Kidney capillary endothelial cell (primary cell): ENCODE measurements around the gene GPR132.
"Not testable (repeated sequence)": the region's sequence is repeated elsewhere in the genome, so short reads cannot be mapped to it uniquely, and the experiment has no call there.

Experiments
- DNase-seq: peaks from one replicate; pipeline ENCODE4 v3.0.0-alpha.2; 2018; ENCODE audit warnings: low spot score

GPR132 gene

GRCh38 chr14:105041841-105042765 lies 23.1 kb downstream of the GPR132 start:
- no peak for DNase-seq

DNA sequence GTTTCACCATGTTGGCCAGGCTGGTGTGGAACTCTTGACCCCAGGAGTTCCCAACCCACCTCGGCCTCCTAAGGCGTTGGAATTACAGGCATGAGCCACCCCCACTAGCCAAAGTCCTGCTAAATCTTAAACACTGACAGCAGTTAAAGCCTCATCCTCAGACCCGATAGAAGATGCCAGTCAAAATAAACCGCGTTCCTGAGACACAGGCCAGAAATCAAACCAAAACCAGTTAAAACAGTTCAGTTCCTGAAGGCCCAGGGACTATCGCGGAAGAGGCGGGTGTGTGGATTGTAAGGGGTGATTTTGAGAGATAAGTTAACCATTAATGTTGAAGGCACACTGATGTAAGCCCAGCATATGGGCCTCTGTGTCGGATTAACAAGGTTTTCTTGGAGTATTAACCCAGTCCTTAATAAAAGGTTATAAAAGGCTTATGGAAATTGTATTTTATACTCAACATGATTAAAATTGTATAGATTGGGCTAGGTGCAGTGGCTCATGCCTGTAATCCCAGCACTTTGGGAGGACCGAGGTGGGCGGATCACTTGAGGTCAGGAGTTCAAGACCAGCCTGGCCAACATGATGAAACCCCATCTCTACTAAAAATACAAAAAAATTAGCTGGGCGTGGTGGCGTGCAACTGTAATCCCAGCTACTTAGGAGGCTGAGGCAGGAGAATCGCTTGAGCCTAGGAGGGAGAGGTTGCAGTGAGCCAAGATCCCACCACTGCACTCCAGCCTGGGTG lies 25.6 kb downstream of the GPR132 start:
- no peak for DNase-seq

- DNase-seq = not testable (repeated sequence)
Observed at GRCh38 chr14:105035616-105036015, 29.6 kb downstream of the GPR132 start.

DNA sequence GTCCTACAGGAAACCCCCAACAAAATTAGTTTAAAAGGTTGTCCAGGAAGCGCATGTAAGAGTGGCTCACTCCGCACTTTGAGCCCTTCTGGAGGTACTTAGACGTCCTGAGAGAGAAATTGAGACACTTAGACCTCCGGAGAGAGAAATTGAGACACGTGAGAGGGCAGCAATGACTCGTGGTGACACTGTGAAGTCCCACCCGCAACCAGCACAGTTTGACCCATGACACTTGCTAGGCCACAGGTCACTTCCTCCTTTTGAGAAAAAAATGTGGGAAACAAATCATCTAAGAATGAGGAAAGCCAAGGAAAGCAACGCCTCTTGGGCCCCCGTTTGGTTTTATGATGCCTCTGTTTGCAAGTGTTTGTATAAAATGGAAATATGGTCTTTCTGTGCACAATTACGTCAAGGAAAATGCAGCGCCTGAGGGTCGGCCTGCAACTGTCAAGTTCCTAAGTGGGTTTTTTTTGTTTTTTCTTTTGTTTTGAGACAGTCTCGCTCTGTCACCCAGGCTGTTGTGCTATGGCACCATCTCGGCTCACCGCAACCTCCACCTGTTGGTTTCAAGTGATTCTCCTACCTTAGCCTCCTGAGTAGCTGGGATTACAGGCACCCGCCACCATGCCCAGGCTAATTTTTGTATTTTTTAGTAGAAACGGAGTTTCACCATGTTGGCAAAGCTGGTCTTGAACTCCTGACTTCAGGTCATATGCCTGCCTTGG lies 30.8 kb downstream of the GPR132 start:
- DNase-seq = no peak

GRCh38 chr14:105033412-105033900 lies 31.8 kb downstream of the GPR132 start:
- not testable (repeated sequence) for DNase-seq

DNA sequence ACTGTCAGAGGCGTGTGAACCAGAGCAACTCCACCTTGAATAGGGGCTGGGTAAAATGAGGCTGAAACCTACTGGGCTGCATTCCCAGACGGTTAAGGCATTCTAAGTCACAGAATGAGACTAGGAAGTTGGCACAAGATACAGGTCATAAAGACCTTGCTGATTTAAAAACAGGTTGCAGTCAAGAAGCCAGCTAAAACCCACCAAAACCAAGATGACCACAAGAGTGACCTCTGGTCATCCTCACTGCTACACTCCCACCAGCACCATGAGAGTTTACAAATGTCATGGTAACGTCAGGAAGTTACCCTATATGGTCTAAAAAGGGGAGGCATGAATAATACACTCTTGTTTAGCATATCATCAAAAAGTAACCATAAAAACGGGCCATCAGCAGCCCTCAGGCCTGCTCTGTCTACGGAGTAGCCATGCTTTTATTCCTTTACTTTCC lies 32.8 kb downstream of the GPR132 start:
- not testable (repeated sequence) for DNase-seq

- no peak for DNase-seq
Observed at GRCh38 chr14:105030836-105031396, 34.3 kb downstream of the GPR132 start.

DNA sequence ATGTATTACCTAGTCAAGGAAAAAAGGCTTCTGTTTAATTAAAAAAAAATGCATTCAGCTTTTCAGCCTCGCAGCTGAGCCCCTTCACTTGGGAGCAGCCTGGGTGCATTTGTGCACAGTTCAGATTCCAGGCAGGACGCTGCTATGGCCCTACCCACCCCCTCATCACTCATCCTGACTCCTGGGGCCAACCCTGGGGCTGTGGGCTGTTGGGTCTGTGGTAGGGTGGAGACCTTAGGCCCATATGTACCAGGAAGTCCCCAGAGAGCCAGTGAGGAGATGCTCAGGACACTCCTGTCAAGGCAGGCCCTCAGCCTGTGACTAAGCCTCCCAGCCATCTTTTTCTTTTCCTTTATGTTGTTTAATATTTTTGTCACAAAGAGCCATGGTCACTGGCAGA lies 35.0 kb downstream of the GPR132 start:
- no peak for DNase-seq

DNA sequence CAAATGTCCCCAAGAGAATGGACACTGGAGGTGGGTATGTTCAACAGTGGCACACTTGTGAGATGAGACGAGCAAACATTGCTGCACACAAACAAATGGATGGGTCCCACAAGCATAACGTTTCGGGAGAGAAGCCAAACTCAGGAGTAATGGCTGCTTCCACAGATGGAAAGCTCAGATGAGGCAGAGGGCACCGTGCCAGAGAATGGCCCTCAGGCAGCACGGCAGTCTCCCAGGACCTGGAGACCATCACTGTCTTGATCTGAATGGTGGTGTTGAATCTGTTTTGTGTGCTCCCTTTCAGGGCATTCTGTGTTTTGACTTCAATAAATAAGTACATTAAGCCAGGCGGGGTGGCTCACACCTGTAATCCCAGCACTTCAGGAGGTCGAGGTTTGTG lies 35.8 kb downstream of the GPR132 start:
- no peak for DNase-seq

GRCh38 chr14:105028251-105028927 lies 36.8 kb downstream of the GPR132 start:
- no peak for DNase-seq

DNA sequence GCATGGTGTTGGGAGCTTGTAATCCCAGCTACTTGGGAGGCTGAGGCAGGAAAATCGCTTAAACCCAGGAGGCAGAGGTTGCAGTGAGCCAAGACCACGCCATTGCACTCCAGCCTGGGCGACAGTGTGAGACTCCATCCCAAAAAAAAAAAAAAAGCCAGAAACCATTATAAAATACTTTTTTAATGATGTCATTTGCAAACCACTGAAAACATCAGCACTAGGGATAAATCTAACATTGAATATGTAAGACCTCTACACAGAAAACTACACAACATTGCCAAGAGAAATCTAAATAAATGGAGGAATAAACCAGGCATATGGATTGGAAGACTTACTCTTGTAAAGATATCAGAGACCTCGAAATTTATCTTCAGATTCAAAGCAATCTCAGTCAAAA lies 37.5 kb downstream of the GPR132 start:
- DNase-seq = not testable (repeated sequence)

- peak; percentile 21 for DNase-seq
Observed at GRCh38 chr14:105026802-105027563, 38.2 kb downstream of the GPR132 start.

DNA sequence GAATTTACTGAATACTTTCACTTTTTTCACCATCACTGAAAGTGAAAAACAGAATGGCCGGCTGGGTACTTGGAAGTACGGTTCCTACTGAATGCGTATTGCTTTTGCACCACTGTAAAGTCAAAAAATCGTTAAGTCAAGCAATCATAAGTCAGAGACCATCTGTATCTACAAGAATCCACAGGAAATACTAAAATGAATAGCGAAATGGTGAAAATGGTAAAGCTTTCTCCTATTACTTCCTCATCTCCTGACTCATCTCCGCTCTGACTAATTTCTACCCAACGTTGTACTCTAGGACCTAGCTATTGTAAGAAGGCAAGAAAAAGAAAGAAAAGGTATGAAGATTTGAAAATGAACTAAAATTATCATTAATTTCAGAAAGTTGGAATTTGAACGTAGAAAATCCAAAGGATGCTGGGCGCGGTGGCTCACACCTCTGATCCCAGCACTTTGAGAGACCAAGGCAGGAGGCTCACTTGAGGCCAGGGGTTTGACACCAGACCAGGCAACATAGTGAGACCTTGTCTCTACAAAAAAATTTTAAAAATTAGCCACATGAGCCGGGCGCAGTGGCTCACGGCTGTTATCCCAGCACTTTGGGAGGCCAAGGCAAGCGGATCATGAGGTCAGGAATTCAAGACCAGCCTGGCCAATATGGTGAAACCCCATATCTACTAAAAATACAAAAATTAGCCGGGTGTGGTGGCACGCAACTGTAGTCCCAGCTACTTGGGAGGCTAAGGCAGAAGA lies 39.0 kb downstream of the GPR132 start:
- DNase-seq = peak; percentile 70

- no peak for DNase-seq
Observed at GRCh38 chr14:105025429-105025828, 39.8 kb downstream of the GPR132 start.

GRCh38 chr14:105023791-105024480 lies 41.3 kb downstream of the GPR132 start:
- DNase-seq = no peak

DNA sequence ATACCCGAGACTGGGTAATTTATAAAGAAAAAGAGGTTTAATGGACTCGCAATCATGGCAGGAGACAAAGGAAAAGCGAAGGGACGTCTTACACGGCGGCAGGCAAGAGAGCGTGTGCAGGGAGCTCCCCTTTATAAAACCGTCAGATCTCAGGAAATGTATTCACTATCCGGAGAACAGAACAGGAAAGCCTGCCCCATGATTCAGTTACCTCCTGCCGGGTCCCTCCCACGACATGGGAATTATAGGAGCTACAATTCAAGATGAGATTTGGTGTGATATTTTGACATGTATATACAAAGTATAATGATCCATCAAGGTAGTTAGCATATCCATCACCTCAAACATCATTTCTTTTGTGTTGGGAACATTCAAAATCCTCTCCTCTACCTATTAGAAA lies 42.1 kb downstream of the GPR132 start:
- DNase-seq = peak; percentile 62

- no peak for DNase-seq
Observed at GRCh38 chr14:105022276-105022670, 43.0 kb downstream of the GPR132 start.

GRCh38 chr14:105021656-105022275 lies 43.5 kb downstream of the GPR132 start:
- peak; percentile 14 for DNase-seq
